Trophoblast cell (in vitro differentiated cells and primary cell): ENCODE measurements around the gene MANEAL. TPM values are rescaled to one million over a fixed set of nuclear protein-coding genes. Genes with fewer than 3 reads are reported as not detected.

Experiments
- DNase-seq, 2 donors: peaks; one replicate each; pipeline ENCODE4 v3.0.0-alpha.2; 2016
- H2AFZ ChIP-seq: 2 replicates; pipeline ENCODE4 v1.6.1; 2013; ENCODE audit warnings: low read length, moderate library complexity, mild to moderate bottlenecking; ENCODE audit not compliant: insufficient read depth, poor library complexity
- H2AK5ac ChIP-seq: 2 replicates; pipeline ENCODE4 v1.6.1; 2013; ENCODE audit warnings: mild to moderate bottlenecking, low read length
- H2BK120ac ChIP-seq: 2 replicates; pipeline ENCODE4 v1.6.1; 2013; ENCODE audit warnings: low read length, mild to moderate bottlenecking, moderate library complexity; ENCODE audit not compliant: insufficient read depth, poor library complexity
- H2BK12ac ChIP-seq: 2 replicates; pipeline ENCODE4 v1.6.1; 2013; ENCODE audit warnings: mild to moderate bottlenecking, low read length, moderate library complexity
- H2BK5ac ChIP-seq: 2 replicates; pipeline ENCODE4 v1.6.1; 2013; ENCODE audit warnings: low read length, low read depth, moderate library complexity, mild to moderate bottlenecking; ENCODE audit not compliant: poor library complexity
- H3K14ac ChIP-seq: 2 replicates; pipeline ENCODE4 v1.6.1; 2013; ENCODE audit warnings: mild to moderate bottlenecking, low read length
- H3K18ac ChIP-seq: 2 replicates; pipeline ENCODE4 v1.6.1; 2013; ENCODE audit warnings: mild to moderate bottlenecking, low read length
- H3K23ac ChIP-seq: 2 replicates; pipeline ENCODE4 v1.6.1; 2013; ENCODE audit warnings: low read length
- H3K27ac ChIP-seq: 2 replicates; pipeline ENCODE4 v1.5.1; 2013; ENCODE audit warnings: low read depth, mild to moderate bottlenecking, inconsistent platforms, low read length, moderate library complexity
- H3K27me3 ChIP-seq: 2 replicates; pipeline ENCODE4 v1.6.1; 2013; ENCODE audit warnings: inconsistent platforms, mild to moderate bottlenecking, low read length, moderate library complexity; ENCODE audit not compliant: insufficient read depth
- H3K36me3 ChIP-seq, 2 experiments: 1 replicate in 1 of 2; 2 replicates in 1 of 2; pipeline ENCODE4 v1.6.1; 2013; ENCODE audit warnings: low read length in 2 of 2, mild to moderate bottlenecking in 2 of 2, moderate library complexity in 1 of 2; ENCODE audit not compliant: insufficient read depth in 2 of 2, control insufficient read depth in 1 of 2
- H3K4ac ChIP-seq: 2 replicates; pipeline ENCODE4 v1.6.1; 2013; ENCODE audit warnings: low read depth, mild to moderate bottlenecking, low read length, moderate library complexity
- H3K4me1 ChIP-seq, 2 experiments: 1 replicate in 1 of 2; 2 replicates in 1 of 2; pipeline ENCODE4 v1.6.1; 2013; ENCODE audit warnings: low read length in 2 of 2, mild to moderate bottlenecking in 2 of 2, moderate library complexity in 1 of 2; ENCODE audit not compliant: insufficient read depth in 2 of 2, control insufficient read depth in 1 of 2
- H3K4me2 ChIP-seq: 2 replicates; pipeline ENCODE4 v1.6.1; 2013; ENCODE audit warnings: inconsistent platforms, mild to moderate bottlenecking, low read length, moderate library complexity
- H3K4me3 ChIP-seq: 2 replicates; pipeline ENCODE4 v1.5.1; 2013; ENCODE audit warnings: mild to moderate bottlenecking, low read depth, low read length, inconsistent platforms
- H3K79me1 ChIP-seq: one replicate; pipeline ENCODE4 v1.6.1; 2013; ENCODE audit warnings: low read length
- H3K79me2 ChIP-seq: 2 replicates; pipeline ENCODE4 v1.6.1; 2013; ENCODE audit warnings: low read length, mild to moderate bottlenecking; ENCODE audit not compliant: control insufficient read depth, insufficient read depth, poor library complexity
- H3K9ac ChIP-seq: 2 replicates; pipeline ENCODE4 v1.6.1; 2013; ENCODE audit warnings: mild to moderate bottlenecking, low read length
- H3K9me3 ChIP-seq: 2 replicates; pipeline ENCODE4 v1.6.1; 2013; ENCODE audit warnings: low read depth, mild to moderate bottlenecking, control low read depth, inconsistent platforms, low read length; ENCODE audit not compliant: insufficient read depth
- H4K12ac ChIP-seq: 2 replicates; pipeline ENCODE4 v1.6.1; 2013; ENCODE audit warnings: low read depth, mild to moderate bottlenecking, low read length, moderate library complexity
- H4K8ac ChIP-seq: 2 replicates; pipeline ENCODE4 v1.6.1; 2013; ENCODE audit warnings: low read depth, mild to moderate bottlenecking, low read length, moderate library complexity
- H4K91ac ChIP-seq: one replicate; pipeline ENCODE4 v1.6.1; 2013; ENCODE audit warnings: low read depth, mild to moderate bottlenecking, low read length, moderate library complexity
- WGBS: extraction: QIAGEN DNeasy Blood & Tissue Kit; methylation state at CpG from one replicate; pipeline ENCODE4 v1.1.7; 2013; ENCODE audit warnings: missing lambda C conversion rate; ENCODE audit not compliant: insufficient read length, insufficient coverage; ENCODE audit errors: extremely low coverage; 5-methylcytosine and 5-hydroxymethylcytosine counted together
- polyA plus RNA-seq: library from polyadenylated mRNA; stranded (reverse); fragments of 200-250 nt; gene quantifications from 2 replicates; pipeline ENCODE4 v1.2.3, GENCODE V29; 2013

MANEAL gene
- polyA plus RNA-seq = 0.52 and 0.67 TPM in 2 replicates

- peak within 1 kb of the TSS; percentile 64 for H3K4me3 ChIP-seq
- H4K91ac ChIP-seq = no peak within 1 kb of the TSS
- no peak within 1 kb of the TSS for H3K23ac ChIP-seq
- H3K4me2 ChIP-seq = peak within 1 kb of the TSS; percentile 68
- no peak within 1 kb of the TSS for H2BK5ac ChIP-seq
- H4K12ac ChIP-seq = no peak within 1 kb of the TSS
- H3K36me3 ChIP-seq = no peaks in the 10 kb centered on the region
- H3K27me3 ChIP-seq = peaks cover 19% of the 10 kb centered on the region
- no peak within 1 kb of the TSS for H2BK120ac ChIP-seq
- no peak within 1 kb of the TSS for H4K8ac ChIP-seq
- H3K18ac ChIP-seq = no peak within 1 kb of the TSS
- H3K9ac ChIP-seq = no peak within 1 kb of the TSS
- H3K27ac ChIP-seq = no peak within 1 kb of the TSS
- peaks cover 4% of the 10 kb centered on the region in 2 experiments for H3K4me1 ChIP-seq
- H2AFZ ChIP-seq = peak within 1 kb of the TSS; percentile 90
- no peak within 1 kb of the TSS for H3K14ac ChIP-seq
- no peaks in the 10 kb centered on the region for H3K79me1 ChIP-seq
- no peak within 1 kb of the TSS for H2AK5ac ChIP-seq
- peaks cover 2% of the 10 kb centered on the region for H3K79me2 ChIP-seq
- peak; percentile 59 to 76 for DNase-seq
- H2BK12ac ChIP-seq = no peak within 1 kb of the TSS
- no peaks in the 10 kb centered on the region for H3K9me3 ChIP-seq
- H3K4ac ChIP-seq = no peak within 1 kb of the TSS
- no CpG with 5 or more reads among the region's 82 CpGs for WGBS
These were observed at the start of gene MANEAL for GRCh38 chr1:37793773-37794371. MANEAL (plus strand) TSS chr1:37793847; CDS start chr1:37794183, 336 bp downstream.

- H3K14ac ChIP-seq = no peak overlapping the region
- no peak overlapping the region for H2BK5ac ChIP-seq
- no peak overlapping the region for H2BK12ac ChIP-seq
- no peak overlapping the region for H4K91ac ChIP-seq
- no peak overlapping the region for H3K4ac ChIP-seq
- H3K4me1 ChIP-seq = no peaks in the 10 kb centered on the region
- H3K79me2 ChIP-seq = no peaks in the 10 kb centered on the region
- no peak overlapping the region for H3K4me3 ChIP-seq
- no CpG with 5 or more reads among the region's 3 CpGs for WGBS
- H3K27ac ChIP-seq = no peak overlapping the region
- no peak overlapping the region for H3K23ac ChIP-seq
- no peak overlapping the region for H2AK5ac ChIP-seq
- H2AFZ ChIP-seq = no peak overlapping the region
- H3K36me3 ChIP-seq = no peaks in the 10 kb centered on the region
- no peaks in the 10 kb centered on the region for H3K79me1 ChIP-seq
- no peak overlapping the region for H2BK120ac ChIP-seq
- no peaks in the 10 kb centered on the region for H3K9me3 ChIP-seq
- no peak overlapping the region for H3K18ac ChIP-seq
- no peak overlapping the region for H4K8ac ChIP-seq
- H3K27me3 ChIP-seq = peaks cover 5% of the 10 kb centered on the region
- no peak overlapping the region for H4K12ac ChIP-seq
- DNase-seq = peak in 1 of 2 donors; percentile 29
- H3K4me2 ChIP-seq = no peak overlapping the region
- no peak overlapping the region for H3K9ac ChIP-seq
These were observed 46.8 kb upstream of the MANEAL start for GRCh38 chr1:37746806-37747205.

DNA sequence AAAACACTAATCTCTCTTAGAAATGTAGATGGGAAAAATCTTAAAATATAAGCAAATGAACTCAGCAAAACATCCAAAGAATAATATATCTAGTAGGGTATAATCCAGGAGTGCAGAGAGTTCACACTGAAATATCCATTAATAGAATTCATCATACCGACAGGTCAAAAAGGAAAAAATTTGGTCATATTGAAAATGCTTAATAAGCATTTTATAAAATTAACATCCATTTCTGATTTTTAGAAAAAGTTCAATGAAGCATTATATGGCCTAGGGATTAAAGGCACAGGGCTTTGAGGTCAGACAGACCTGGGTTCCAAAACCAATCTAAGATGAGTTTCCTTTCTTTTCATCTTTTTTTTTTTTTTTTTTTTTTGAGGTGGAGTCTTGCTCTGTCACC, 45.1 kb upstream of the MANEAL start:
- no peak overlapping the region for H3K18ac ChIP-seq
- H3K4me1 ChIP-seq = peaks cover 0 to 3% of the 10 kb centered on the region in 2 experiments
- H2BK5ac ChIP-seq = no peak overlapping the region
- H2BK120ac ChIP-seq = no peak overlapping the region
- no peak overlapping the region for H4K12ac ChIP-seq
- no peak overlapping the region for H3K4me2 ChIP-seq
- H4K8ac ChIP-seq = no peak overlapping the region
- H2AFZ ChIP-seq = no peak overlapping the region
- no peak overlapping the region for H3K9ac ChIP-seq
- H3K23ac ChIP-seq = no peak overlapping the region
- no peak for DNase-seq
- H3K27me3 ChIP-seq = peaks cover 21% of the 10 kb centered on the region
- H2AK5ac ChIP-seq = no peak overlapping the region
- no peak overlapping the region for H3K4ac ChIP-seq
- no peaks in the 10 kb centered on the region for H3K79me2 ChIP-seq
- H3K9me3 ChIP-seq = peaks cover under 1% of the 10 kb centered on the region
- WGBS = no CpG with 5 or more reads among the region's 1 CpG
- no peak overlapping the region for H3K27ac ChIP-seq
- H3K4me3 ChIP-seq = no peak overlapping the region
- no peak overlapping the region for H4K91ac ChIP-seq
- H3K14ac ChIP-seq = no peak overlapping the region
- H2BK12ac ChIP-seq = no peak overlapping the region
- H3K36me3 ChIP-seq = no peaks in the 10 kb centered on the region
- no peaks in the 10 kb centered on the region for H3K79me1 ChIP-seq

- Histone ChIP-seq H2BK120ac (no peak overlapping the region), H3K4me2 (no peak overlapping the region), H3K27me3 (peaks cover 42% of the 10 kb centered on the region), H2BK12ac (no peak overlapping the region), H3K4me3 (no peak overlapping the region), H4K91ac (no peak overlapping the region), H3K36me3 (no peaks in the 10 kb centered on the region), H3K4me1 (peaks cover 0 to 3% of the 10 kb centered on the region in 2 experiments), H4K8ac (no peak overlapping the region), H3K9me3 (peaks cover 7% of the 10 kb centered on the region), H3K79me1 (no peaks in the 10 kb centered on the region), H2BK5ac (no peak overlapping the region), H3K27ac (no peak overlapping the region), H3K9ac (no peak overlapping the region), H2AFZ (no peak overlapping the region), H3K23ac (no peak overlapping the region), H3K18ac (no peak overlapping the region), H3K79me2 (no peaks in the 10 kb centered on the region), H4K12ac (no peak overlapping the region), H2AK5ac (no peak overlapping the region), H3K4ac (no peak overlapping the region), H3K14ac (no peak overlapping the region)
- no peak for DNase-seq
- no CpG with 5 or more reads among the region's 11 CpGs for WGBS
These were observed 41.4 kb upstream of the MANEAL start for GRCh38 chr1:37752213-37752582.
